Peyer's patch (tissue), 4 donors: Measurements from ENCODE around the gene APOM. TPM values are rescaled to one million over a fixed set of nuclear protein-coding genes. Genes with fewer than 3 reads are reported as not detected.
A peak's percentile ranks its signal among the peaks of the same experiment; 100 is the strongest.

ENCODE experiments used
- DNase-seq, 3 donors: peaks; one replicate each; pipeline ENCODE4 v3.0.0-alpha.2; 2017 to 2019
- H3K27ac ChIP-seq, 4 donors: fragments of 200-600 bp; sonication (generic); one replicate each; pipeline ENCODE4 v1.5.1; 2016 to 2019
- H3K27me3 ChIP-seq, 2 donors: fragments of 200-600 bp; sonication (generic); one replicate each; pipeline ENCODE4 v1.5.1; 2019
- H3K36me3 ChIP-seq, 3 donors: fragments of 200-600 bp; sonication (generic); one replicate each; pipeline ENCODE4 v1.5.1; 2016 to 2019
- H3K4me1 ChIP-seq, 4 donors: fragments of 200-600 bp; sonication (generic); one replicate each; pipeline ENCODE4 v1.5.1; 2016 to 2019
- H3K4me3 ChIP-seq, 4 donors: fragments of 200-600 bp; sonication (generic); 1 replicate in 3 of 4; 2 replicates in 1 of 4; pipeline ENCODE4 v1.5.1; 2016 to 2019; ENCODE audit warnings: mild to moderate bottlenecking in 1 of 4
- H3K9me3 ChIP-seq, 4 donors: fragments of 200-600 bp; sonication (generic); one replicate each; pipeline ENCODE4 v1.5.1; 2016 to 2019; ENCODE audit warnings: mild to moderate bottlenecking in 1 of 4
- POLR2A ChIP-seq, 2 donors: fragments of 450-650 bp; IDR thresholded peaks; one replicate each; pipeline ENCODE4 v1.5.1; 2017; ENCODE audit warnings: antibody characterized with exemption in 2 of 2, mild to moderate bottlenecking in 2 of 2, moderate library complexity in 2 of 2
- total RNA-seq, 4 donors: library from RNA; depleted of rRNA; stranded (reverse); fragments of >200 nt; gene quantifications; one replicate each; pipeline ENCODE4 v1.1.0, GENCODE V29; 2016
- TF ChIP-seq, protein P1 (sequence below), 6 experiments: fragments of 450-650 bp in 4 of 6; fragments of 200-600 bp in 2 of 6; sonication (generic) in 1 of 6; IDR thresholded peaks; one replicate each; pipeline ENCODE4 v1.5.1; 2017 to 2019; ENCODE audit warnings: antibody characterized with exemption in 6 of 6, mild to moderate bottlenecking in 3 of 6, moderate library complexity in 1 of 6

APOM gene
- total RNA-seq, 4 donors from 2014 or later = 10.0 to 34.9 (median 10.9) TPM; not detected in 1

DNA sequence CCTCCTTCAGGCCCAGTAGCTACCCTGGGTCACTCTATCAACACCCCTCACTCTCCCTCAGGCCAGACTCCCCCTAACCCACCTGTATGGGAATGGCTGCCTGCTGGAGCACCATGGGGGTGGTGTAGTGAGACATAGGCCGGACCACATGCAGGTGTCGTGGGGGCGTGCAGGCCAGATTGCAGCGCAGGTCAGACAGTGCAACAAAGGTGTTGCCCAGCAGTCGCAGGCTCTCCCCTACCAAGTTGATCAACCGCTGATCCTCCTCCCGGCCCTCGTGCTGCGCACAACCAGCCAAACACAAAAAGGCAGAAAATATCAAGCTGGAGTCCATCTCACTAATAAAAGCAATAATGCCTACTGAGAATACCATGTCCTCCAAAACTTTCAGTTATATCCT lies 10.4 kb upstream of the APOM start:
- peaks cover 0 to 100% (median 7%) of the 10 kb centered on the region in 3 donors for H3K36me3 ChIP-seq
- H3K27me3 ChIP-seq = no peaks in the 10 kb centered on the region
- H3K27ac ChIP-seq = no peak overlapping the region
- H3K4me1 ChIP-seq = no peaks in the 10 kb centered on the region
- H3K9me3 ChIP-seq = no peaks in the 10 kb centered on the region
- TF ChIP-seq POLR2A (IDR thresholded peaks at IDR 0.05) = no peak
- TF ChIP-seq, protein P1, sequence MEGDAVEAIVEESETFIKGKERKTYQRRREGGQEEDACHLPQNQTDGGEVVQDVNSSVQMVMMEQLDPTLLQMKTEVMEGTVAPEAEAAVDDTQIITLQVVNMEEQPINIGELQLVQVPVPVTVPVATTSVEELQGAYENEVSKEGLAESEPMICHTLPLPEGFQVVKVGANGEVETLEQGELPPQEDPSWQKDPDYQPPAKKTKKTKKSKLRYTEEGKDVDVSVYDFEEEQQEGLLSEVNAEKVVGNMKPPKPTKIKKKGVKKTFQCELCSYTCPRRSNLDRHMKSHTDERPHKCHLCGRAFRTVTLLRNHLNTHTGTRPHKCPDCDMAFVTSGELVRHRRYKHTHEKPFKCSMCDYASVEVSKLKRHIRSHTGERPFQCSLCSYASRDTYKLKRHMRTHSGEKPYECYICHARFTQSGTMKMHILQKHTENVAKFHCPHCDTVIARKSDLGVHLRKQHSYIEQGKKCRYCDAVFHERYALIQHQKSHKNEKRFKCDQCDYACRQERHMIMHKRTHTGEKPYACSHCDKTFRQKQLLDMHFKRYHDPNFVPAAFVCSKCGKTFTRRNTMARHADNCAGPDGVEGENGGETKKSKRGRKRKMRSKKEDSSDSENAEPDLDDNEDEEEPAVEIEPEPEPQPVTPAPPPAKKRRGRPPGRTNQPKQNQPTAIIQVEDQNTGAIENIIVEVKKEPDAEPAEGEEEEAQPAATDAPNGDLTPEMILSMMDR (IDR thresholded peaks at IDR 0.05) = no peak
- DNase-seq = no peak
- H3K4me3 ChIP-seq = no peak overlapping the region

DNA sequence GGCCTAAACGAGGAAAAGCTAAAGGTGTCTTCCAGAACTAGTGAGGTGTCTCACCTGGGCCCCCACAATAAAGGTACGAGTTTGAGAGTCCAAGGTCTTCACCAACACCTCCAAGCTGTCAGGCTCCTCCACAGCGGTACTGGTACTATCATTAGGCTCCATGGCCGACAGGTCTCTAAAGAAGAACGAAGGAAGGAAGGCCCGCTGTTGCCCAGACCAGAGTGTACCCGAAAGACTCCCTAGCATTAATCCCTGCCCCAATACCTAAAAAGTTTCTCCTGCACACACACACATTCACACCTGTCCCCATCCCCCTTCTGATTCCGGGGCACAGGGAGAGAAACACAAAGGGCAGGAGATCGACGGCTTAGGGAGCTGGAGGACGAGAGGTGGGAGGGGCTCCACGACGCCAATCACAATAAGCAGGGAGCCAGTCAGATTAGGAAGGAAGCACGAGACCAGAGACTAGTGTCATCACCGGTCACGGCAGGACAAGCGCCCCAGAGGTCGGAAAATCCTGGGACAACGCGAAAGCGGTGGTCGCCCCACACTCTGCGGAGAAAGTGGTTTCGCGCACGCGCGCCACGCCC lies 4.0 kb upstream of the APOM start:
- Histone ChIP-seq H3K4me1 (peaks cover 0 to 36% (median 7%) of the 10 kb centered on the region in 4 donors), H3K36me3 (peaks cover 0 to 40% (median 0%) of the 10 kb centered on the region in 3 donors), H3K27ac (peak overlapping the region; percentile 93 to 99 (median 98)), H3K27me3 (no peaks in the 10 kb centered on the region), H3K4me3 (peak overlapping the region; percentile 75 to 81 (median 80)), H3K9me3 (no peaks in the 10 kb centered on the region)
- peak in 2 of 3 donors; percentile 67 to 87 for DNase-seq
- TF ChIP-seq POLR2A (IDR thresholded peaks at IDR 0.05) = no peak
- TF ChIP-seq, protein P1 (IDR thresholded peaks at IDR 0.05) = no peak

DNA sequence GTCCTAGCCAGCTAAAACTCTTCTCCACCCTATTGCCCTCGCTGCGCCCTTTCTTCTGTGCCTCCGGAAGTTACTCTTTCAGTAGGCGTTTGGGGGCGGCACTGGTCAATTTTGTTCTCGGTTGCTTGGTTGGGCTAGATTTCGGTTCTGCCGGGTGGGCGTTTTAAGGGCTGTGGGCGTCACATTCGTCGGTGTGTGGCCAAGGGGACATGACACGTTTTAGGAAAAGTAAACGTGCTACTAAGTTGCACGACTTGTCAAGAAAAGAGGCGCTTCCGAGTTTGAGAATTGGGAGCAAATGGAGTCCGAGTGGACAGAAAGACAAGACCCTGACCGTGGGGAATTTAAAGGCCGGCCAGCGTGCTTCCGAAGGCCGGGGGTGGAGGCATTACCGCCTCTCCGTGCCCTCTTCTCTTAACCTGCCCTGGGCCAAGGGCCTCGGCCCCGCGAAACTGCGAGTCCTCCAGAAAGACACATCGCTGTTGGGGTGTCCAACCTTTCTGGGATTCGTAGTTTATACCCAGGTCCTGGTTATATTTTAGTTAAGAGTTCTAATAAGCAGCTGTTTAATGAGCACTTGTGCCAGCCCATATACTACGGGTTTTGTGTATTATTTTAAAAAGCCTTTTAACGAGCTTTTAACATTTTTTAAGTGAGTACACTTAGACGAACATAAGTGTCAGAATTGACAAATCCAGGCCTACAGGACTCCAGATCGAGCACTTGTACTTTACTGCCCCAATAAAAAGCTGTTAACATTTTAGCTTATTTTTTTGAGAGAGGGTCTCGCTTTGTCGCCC lies 2.6 kb upstream of the APOM start:
- TF ChIP-seq POLR2A (IDR thresholded peaks at IDR 0.05) = peak; percentile 31 to 88
- TF ChIP-seq, protein P1 (IDR thresholded peaks at IDR 0.05) = no peak
- Histone ChIP-seq H3K36me3 (peaks cover 0 to 38% (median 0%) of the 10 kb centered on the region in 3 donors), H3K27ac (peak overlapping the region; percentile 93 to 99 (median 98)), H3K4me3 (peak overlapping the region; percentile 75 to 81 (median 80)), H3K4me1 (peaks cover 0 to 47% (median 8%) of the 10 kb centered on the region in 4 donors), H3K27me3 (no peaks in the 10 kb centered on the region), H3K9me3 (no peaks in the 10 kb centered on the region)
- DNase-seq = peak in 2 of 3 donors; percentile 92 to 96

DNA sequence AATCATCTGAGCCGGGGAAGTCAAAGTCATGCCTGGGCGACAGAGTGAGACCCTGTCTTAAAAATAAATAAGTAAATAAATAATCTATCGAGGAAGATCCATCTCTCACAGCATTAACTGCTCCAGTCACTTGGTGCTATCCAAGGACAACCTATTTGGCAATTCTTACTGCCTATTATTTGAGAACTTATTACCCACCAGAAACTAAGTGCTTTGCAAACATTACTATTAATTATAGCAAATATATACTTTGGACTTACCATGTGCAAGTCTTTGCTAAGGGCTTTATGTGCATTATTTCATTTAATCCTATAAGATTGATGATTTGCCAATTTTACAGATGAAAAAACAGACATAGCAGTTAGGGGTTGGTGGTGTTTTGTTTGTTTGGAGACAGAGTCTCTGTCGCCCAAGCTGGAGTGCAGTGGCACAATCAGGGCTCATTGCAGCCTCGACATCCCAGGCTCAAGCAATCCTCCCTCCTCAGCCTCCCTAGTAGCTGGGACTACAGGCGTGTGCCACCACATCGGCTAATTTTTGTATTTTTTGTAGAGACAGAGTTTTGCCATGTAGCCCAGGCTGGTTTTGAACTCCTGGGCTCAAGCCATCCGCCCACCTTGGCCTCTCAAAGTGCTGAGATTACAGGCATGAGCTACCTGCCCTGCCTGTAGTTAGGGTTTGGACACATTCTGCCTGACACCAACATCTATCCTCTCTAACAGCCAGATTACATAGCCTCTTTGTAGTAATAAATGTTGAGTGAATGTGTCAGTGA lies 933 bp upstream of the APOM start:
- TF ChIP-seq, protein P1 (IDR thresholded peaks at IDR 0.05) = no peak
- TF ChIP-seq POLR2A (IDR thresholded peaks at IDR 0.05) = no peak
- no peak for DNase-seq
- Histone ChIP-seq H3K9me3 (no peaks in the 10 kb centered on the region), H3K27ac (peak overlapping the region in 1 of 4 donors; percentile 45), H3K4me1 (peaks cover 7 to 63% (median 21%) of the 10 kb centered on the region in 4 donors), H3K27me3 (no peaks in the 10 kb centered on the region), H3K4me3 (no peak overlapping the region), H3K36me3 (peaks cover 0 to 24% (median 0%) of the 10 kb centered on the region in 3 donors)

DNA sequence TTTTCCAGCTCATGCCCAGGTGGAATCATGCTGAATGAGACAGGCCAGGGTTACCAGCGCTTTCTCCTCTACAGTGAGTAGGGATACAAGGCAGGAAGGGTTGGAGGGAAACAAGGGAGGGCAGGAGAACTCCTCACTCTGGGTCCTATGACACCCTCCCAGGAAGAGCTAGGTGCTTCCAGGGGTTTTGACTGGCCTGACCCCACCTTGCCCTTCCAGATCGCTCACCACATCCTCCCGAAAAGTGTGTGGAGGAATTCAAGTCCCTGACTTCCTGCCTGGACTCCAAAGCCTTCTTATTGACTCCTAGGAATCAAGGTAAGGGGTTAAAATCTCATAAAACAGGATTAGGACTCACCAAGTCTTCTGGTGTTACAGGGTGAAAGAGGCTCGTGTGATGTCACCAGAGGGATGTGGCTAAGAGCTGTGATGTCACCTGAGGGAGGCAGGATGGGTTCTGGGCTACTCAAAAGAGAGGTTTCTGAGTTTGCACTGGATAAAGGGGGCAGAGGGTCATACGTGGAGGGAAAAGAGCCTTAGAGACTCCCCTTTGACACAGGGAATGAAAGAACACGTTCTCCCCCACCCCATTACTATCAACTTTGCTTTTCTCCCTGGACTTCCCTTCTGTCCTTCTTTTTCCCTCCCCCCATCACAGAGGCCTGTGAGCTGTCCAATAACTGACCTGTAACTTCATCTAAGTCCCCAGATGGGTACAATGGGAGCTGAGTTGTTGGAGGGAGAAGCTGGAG lies 1.9 kb downstream of the APOM start:
- Histone ChIP-seq H3K36me3 (peaks cover 0 to 25% (median 0%) of the 10 kb centered on the region in 3 donors), H3K27me3 (no peaks in the 10 kb centered on the region), H3K9me3 (no peaks in the 10 kb centered on the region), H3K4me3 (no peak overlapping the region), H3K27ac (no peak overlapping the region), H3K4me1 (peaks cover 7 to 70% (median 14%) of the 10 kb centered on the region in 4 donors)
- no peak for TF ChIP-seq POLR2A (IDR thresholded peaks at IDR 0.05)
- TF ChIP-seq, protein P1 (IDR thresholded peaks at IDR 0.05) = no peak
- no peak for DNase-seq
